Right cardiac atrium (tissue), 5 donors: ENCODE data around the gene SFMBT1. TPM values are rescaled to one million over a fixed set of nuclear protein-coding genes. Genes with fewer than 3 reads are reported as not detected.

ENCODE experiments used
- ATAC-seq, 2 donors: fragments of 200-7000 bp; cut with Tn5 transposase; one replicate each; pipeline versions ENCODE4 v1.8.0 to v1.9.1; 2020; ENCODE audit warnings: moderate library complexity in 2 of 2, mild to moderate bottlenecking in 1 of 2
- DNase-seq, 3 donors: peaks; one replicate each; pipeline ENCODE4 v3.0.0-alpha.2; 2020
- H3K27ac ChIP-seq: one replicate; pipeline ENCODE4 v1.5.1; 2013; ENCODE audit warnings: mild to moderate bottlenecking, low read length, control low read depth, moderate library complexity
- H3K27me3 ChIP-seq: one replicate; pipeline ENCODE4 v1.6.1; 2013; ENCODE audit not compliant: control insufficient read depth, insufficient read depth
- H3K4me1 ChIP-seq: one replicate; pipeline ENCODE4 v1.6.1; 2013; ENCODE audit warnings: low read length; ENCODE audit not compliant: control insufficient read depth, insufficient read depth
- H3K4me3 ChIP-seq: one replicate; pipeline ENCODE4 v1.5.1; 2013; ENCODE audit warnings: low read length, control low read depth
- H3K9me3 ChIP-seq: one replicate; pipeline ENCODE4 v1.6.1; 2013; ENCODE audit warnings: low read length; ENCODE audit not compliant: control insufficient read depth
- WGBS: extraction: QIAGEN DNeasy Blood & Tissue Kit; methylation state at CpG from one replicate; pipeline ENCODE4 v1.1.7; 2013; 5-methylcytosine and 5-hydroxymethylcytosine counted together
- intact Hi-C, 4 donors: fragments of 100-400 bp; cut with DNase I; formaldehyde crosslinking; loops; one replicate each; pipeline versions ENCODE4 v1.11.0 to v1.14.0; 2022 to 2023
- polyA plus RNA-seq: library from polyadenylated mRNA; stranded (reverse); fragments of 200-250 nt; gene quantifications from one replicate; pipeline ENCODE4 v1.2.3, GENCODE V29; 2013
- total RNA-seq, 4 donors: library from RNA; stranded (reverse); fragmentation: NEBNext Ultra II Directional; extraction: Animal tissue kit (Norgen Biotek cat#: 25700); gene quantifications; one replicate each; pipeline ENCODE4 v1.2.1, GENCODE V29; 2021
- donor health status: healthy with polysubstance abuse.
- donor health status: DM: no; HTN: yes; CAD: no.
- donor health status: DM: no; HTN: no; CAD: no.
- donor health status: DM: no; HTN: yes; CAD: no; lungs with severe emphysema.
- donor health status: DM: yes; HTN: yes; CAD: no.

SFMBT1 gene
- total and polyA plus RNA-seq, 5 donors, result 3.8 to 19.3 (median 15.1) TPM

DNA sequence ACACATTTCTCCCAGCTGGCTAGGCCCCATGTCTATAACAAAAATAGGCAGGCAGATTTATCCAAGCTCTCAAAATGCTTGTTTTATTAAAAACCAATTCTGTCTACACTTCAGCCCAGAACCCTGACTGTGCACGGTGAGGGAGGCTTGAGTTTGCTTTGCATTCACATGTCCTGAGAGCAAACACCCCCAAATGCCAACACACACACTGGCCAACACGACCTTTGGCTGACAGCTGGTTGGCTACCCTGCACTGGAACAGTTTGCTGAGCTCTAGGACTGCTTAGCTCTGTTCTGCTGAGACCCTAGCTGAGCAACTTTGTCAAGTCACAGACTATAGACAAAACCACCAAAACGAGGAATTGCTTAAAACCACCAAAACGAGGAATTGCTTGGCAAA, 152.2 kb downstream of the SFMBT1 start:
- Histone ChIP-seq H3K27me3 (no peaks in the 10 kb centered on the region), H3K27ac (peak overlapping the region; percentile 21), H3K4me1 (peaks cover 9% of the 10 kb centered on the region), H3K4me3 (no peak overlapping the region), H3K9me3 (no peaks in the 10 kb centered on the region)
- ATAC-seq (no peak), DNase-seq (peak in 2 of 3 donors; percentile 42 to 60)
- WGBS, result 39% methylated on average over 4 of the region's 4 CpGs
- intact Hi-C loops, result no loop called here

DNA sequence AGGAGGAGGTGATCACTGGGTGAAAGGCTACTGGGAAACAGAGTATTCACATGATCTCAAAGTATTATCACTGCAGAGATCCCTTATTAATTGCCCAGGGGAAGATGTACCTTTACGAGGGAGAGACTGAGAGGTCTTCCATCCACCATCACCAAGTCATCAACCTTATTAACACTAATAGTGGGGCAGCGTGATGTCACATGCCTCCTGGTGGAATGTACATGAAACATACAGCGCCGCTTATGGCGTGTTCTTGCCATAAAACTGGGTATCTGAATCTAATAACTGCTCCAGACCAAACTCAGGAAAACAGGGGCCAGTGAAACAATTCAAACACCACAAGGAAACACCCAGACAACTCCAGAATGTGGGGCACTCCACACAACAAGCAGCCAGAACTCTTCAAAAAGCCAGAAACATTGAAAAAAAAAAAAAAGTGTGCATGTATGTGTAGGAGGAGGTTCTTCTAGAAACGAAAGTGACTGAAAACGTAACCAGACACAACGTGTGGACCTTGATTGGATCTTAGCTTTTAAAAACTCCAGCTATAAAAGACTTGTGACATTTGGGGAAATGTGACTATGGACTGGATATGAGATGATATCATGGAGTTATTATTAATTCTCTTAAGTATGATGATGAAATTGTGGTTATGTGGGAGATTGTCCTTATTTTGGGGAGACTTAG, 153.1 kb downstream of the SFMBT1 start:
- H3K4me3 ChIP-seq, result no peak overlapping the region
- DNase-seq (peak in 1 of 3 donors; percentile 42), ATAC-seq (no peak)
- peaks cover 9% of the 10 kb centered on the region for H3K4me1 ChIP-seq
- no peaks in the 10 kb centered on the region for H3K27me3 ChIP-seq
- H3K9me3 ChIP-seq, result no peaks in the 10 kb centered on the region
- WGBS, result 69% methylated on average over 8 of the region's 8 CpGs
- intact Hi-C loops, result no loop called here
- no peak overlapping the region for H3K27ac ChIP-seq

DNA sequence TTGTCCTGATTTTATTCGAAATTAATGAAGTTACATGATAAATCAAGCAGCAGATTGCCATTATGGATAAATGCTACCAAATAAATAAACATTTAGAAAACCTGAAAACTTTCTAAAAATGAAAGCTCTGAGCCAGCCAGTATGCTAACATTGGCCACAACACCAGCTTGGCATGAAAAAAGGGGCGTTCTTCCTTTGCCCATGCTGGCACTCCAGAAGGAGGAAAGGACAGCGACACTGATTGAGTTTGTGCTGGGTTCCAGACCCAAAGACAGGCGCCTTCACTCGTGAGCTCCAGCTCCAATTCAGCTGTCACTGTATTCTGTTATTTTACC, 153.6 kb downstream of the SFMBT1 start:
- 80% methylated on average over 5 of the region's 5 CpGs for WGBS
- Histone ChIP-seq H3K4me3 (no peak overlapping the region), H3K27ac (no peak overlapping the region), H3K27me3 (no peaks in the 10 kb centered on the region), H3K9me3 (no peaks in the 10 kb centered on the region), H3K4me1 (peaks cover 9% of the 10 kb centered on the region)
- no peak for DNase-seq
- no peak for ATAC-seq
- intact Hi-C loops, result no loop called here

DNA sequence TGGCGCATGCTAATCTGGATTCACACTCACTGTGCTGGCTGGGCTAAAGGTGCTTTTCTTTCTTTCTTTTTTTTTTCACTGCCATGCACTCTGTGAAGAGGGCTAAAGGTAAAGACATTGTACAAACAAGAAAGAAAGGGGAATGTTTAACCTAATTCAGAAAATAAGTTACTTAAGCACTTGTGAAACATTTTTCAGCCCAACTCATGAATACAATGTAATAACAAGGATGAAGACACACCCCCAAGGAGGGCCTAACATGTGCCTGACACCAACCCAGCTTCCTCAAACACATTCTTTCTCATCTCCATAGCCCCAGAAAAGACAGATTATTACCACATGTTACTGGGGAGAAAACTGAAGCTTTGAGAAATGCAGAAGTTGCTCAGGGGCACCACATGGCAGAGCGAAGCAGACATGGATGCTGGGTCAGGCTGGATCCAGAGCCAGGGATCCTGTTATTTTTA, 154.2 kb downstream of the SFMBT1 start:
- DNase-seq, result peak in 1 of 3 donors; percentile 34
- no peak overlapping the region for H3K27ac ChIP-seq
- intact Hi-C loops, result no loop called here

DNA sequence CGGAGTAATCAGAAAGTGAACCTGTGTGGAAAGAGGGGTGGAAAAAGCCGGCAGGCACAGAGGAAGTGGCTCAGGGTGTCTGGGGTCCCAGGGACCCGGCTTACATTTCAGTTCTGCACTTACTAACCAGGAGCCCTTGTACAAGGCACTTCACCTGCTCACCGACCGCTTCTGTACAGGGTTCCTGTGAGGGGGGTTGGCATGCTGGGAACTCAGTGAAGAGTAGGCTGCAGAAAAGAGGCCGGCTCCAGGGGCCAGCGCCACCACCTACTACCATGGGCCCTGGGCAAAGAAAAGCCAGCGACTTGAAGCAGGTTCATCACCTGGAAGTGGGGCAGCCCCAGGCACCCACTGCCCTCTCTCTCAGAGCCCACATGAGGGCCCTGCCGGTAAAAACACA, 154.7 kb downstream of the SFMBT1 start:
- intact Hi-C loops, result no loop called here
- ATAC-seq, result no peak
- no peak overlapping the region for H3K4me3 ChIP-seq
- no peak for DNase-seq
- WGBS, result 84% methylated on average over 9 of the region's 9 CpGs
- H3K4me1 ChIP-seq, result peaks cover 7% of the 10 kb centered on the region
- H3K9me3 ChIP-seq, result no peaks in the 10 kb centered on the region
- no peak overlapping the region for H3K27ac ChIP-seq
- no peaks in the 10 kb centered on the region for H3K27me3 ChIP-seq

More for the DNA sequence above, 154.2 kb downstream of the SFMBT1 start:
- H3K4me1 ChIP-seq, result peaks cover 9% of the 10 kb centered on the region
- H3K9me3 ChIP-seq, result no peaks in the 10 kb centered on the region
- ATAC-seq, result peak; percentile 34 to 46
- no peak overlapping the region for H3K4me3 ChIP-seq
- no peaks in the 10 kb centered on the region for H3K27me3 ChIP-seq
- WGBS, result 73% methylated on average over 2 of the region's 2 CpGs

DNA sequence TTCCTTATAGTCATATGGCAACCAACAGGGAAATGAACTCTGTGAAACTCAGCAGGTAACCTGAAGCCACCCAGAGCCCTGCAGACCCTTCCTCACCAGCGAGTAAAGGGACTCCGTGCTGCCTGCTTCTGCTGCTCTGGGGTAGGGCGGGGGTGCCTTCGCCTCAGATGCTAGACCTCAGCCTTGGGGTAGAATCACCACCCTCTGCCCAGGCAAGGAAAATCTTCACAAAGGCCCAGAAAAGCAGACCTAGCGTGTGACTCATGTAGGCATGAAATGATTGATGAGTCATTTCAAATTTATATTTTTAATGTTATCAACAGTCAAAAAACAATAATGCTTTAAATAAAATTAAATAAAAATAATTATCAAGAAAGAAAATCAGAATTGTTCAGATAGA, 155.1 kb downstream of the SFMBT1 start:
- ATAC-seq, result no peak
- Histone ChIP-seq H3K27me3 (no peaks in the 10 kb centered on the region), H3K4me1 (peaks cover 7% of the 10 kb centered on the region), H3K4me3 (no peak overlapping the region), H3K9me3 (no peaks in the 10 kb centered on the region), H3K27ac (no peak overlapping the region)
- whole genome bisulfite sequencing, result 96% methylated on average over 5 of the region's 5 CpGs
- intact Hi-C loops, result no loop called here
- DNase-seq, result no peak

DNA sequence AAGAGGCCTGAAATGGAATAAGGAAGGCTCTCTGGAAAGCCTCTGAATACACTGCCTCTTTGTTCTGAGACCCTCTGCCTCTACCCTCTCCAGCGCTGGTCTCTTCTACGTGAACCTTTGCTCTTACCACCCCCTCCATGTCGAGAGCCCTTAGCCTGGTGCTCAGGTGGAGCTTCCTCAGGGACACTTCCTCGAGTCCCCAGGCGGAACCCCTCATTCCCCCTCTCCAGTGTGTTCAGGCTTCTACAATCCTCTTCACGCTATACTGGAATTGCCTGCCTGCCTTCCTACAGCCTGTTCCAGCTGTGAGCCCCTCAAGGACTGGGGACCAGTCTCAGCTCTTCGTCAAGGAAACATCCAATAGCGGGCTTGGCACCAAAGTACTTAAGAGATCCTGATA, 156.0 kb downstream of the SFMBT1 start:
- Histone ChIP-seq H3K9me3 (no peaks in the 10 kb centered on the region), H3K27me3 (no peaks in the 10 kb centered on the region), H3K27ac (no peak overlapping the region), H3K4me1 (peaks cover 7% of the 10 kb centered on the region), H3K4me3 (no peak overlapping the region)
- intact Hi-C loops, result no loop called here
- ATAC-seq, result no peak
- no peak for DNase-seq
- WGBS, result 91% methylated on average over 8 of the region's 8 CpGs

DNA sequence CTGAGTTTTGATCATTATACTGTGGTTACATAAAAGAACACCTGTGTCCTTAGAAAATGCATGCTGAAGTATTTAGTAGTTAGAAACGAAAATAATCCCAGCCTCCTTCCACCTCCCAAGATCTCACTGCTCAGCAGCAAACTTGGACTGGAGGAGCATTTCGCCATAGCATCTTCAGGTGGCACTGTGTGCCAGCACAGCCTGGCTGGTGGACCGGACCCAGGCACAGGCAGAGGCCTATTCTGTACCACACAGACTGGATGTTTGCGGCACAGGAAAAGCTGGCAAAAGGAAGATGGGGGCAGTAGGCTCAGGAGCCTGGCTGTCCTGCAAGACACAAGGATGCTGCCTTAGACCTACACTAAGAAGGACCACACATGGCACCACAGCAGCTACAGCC, 158.7 kb downstream of the SFMBT1 start:
- no peak for DNase-seq
- H3K27me3 ChIP-seq, result no peaks in the 10 kb centered on the region
- H3K27ac ChIP-seq, result no peak overlapping the region
- ATAC-seq, result no peak
- 92% methylated on average over 4 of the region's 4 CpGs for whole genome bisulfite sequencing
- no peak overlapping the region for H3K4me3 ChIP-seq
- H3K9me3 ChIP-seq, result no peaks in the 10 kb centered on the region
- intact Hi-C loops, result no loop called here
- no peaks in the 10 kb centered on the region for H3K4me1 ChIP-seq

DNA sequence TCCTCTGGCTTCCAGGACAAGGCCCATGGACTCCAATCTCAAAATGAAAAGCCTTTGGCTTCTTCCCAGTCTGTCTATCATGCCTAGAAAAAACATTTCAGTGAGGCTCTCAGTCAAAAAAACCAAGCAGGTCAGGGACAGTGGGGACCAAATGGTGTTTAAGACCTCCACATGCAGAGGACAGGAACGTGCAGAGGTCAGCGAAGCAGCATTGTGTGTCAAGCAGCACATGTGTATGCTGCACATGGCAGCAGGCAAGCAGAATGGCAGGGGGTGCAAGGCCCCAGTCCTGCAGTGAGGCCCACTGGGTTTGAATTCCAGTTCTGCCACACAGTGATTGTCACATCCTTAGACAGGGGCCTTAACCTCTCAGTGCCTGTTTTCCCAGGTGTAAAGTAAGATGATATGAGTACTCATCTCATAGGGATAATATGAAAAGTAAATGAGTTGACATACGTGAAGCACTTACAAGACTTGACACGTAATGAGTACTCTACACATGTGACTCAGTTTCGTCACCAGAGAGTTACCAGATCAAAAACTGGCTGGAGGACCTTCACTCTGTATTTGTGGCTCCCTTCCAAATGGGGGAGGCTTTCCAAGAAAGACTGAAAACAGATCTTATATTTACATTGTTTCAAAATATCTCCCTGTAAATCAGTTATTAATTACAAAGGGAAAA, 159.7 kb downstream of the SFMBT1 start:
- WGBS, result 86% methylated on average over 5 of the region's 5 CpGs
- Histone ChIP-seq H3K9me3 (no peaks in the 10 kb centered on the region), H3K4me3 (no peak overlapping the region), H3K27me3 (no peaks in the 10 kb centered on the region), H3K4me1 (no peaks in the 10 kb centered on the region), H3K27ac (no peak overlapping the region)
- ATAC-seq (no peak), DNase-seq (no peak)
- intact Hi-C loops, result no loop called here

DNA sequence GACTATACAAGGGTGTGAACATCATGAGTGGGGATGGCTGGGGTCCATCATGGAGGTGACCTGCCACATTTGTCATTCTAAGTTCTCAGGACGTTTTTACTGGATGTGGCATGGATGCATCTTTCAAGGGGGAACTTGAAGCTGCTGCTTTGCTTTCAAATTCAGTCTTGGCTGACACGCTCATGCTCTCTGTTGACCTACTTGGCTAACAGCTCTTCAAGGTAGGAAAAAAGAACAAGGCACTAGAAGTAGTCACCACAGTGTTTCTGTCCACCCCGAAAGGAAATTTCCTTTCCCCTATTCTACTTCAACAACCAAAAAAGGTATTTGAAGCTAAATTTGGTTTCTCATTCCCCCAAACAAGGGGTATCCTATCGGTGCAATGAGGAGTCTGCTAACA, 163.5 kb downstream of the SFMBT1 start:
- H3K4me3 ChIP-seq, result no peak overlapping the region
- intact Hi-C loops, result no loop called here
- H3K27ac ChIP-seq, result no peak overlapping the region
- 94% methylated on average over 4 of the region's 4 CpGs for WGBS
- ATAC-seq (no peak), DNase-seq (no peak)
- H3K27me3 ChIP-seq, result no peaks in the 10 kb centered on the region
- H3K4me1 ChIP-seq, result no peaks in the 10 kb centered on the region
- no peaks in the 10 kb centered on the region for H3K9me3 ChIP-seq

DNA sequence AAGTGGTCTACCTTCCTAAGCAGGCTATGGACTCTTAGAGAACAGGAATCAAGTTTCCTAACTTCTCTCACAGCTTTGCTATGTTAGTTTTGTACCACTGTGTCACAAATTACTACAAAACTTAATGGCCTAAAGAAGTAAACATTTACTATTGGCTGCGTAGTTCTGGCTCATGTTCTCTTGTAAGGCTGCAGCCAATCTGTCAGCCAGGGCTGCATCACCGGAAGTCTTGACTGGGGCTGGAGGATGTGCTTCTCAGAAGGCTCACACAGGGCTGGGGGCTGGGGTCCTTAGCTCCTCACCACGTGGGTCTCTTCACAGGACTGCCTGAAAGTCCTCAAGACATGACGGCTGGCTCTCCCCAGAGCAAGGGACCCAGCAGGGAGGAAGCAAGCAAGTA, 164.0 kb downstream of the SFMBT1 start:
- ATAC-seq (no peak), DNase-seq (no peak)
- no peaks in the 10 kb centered on the region for H3K9me3 ChIP-seq
- no peak overlapping the region for H3K27ac ChIP-seq
- H3K4me3 ChIP-seq, result no peak overlapping the region
- H3K4me1 ChIP-seq, result no peaks in the 10 kb centered on the region
- 75% methylated on average over 4 of the region's 4 CpGs for WGBS
- intact Hi-C loops, result no loop called here
- no peaks in the 10 kb centered on the region for H3K27me3 ChIP-seq
